ELR (cell line): ENCODE results near the gene MXI1.
"Not testable (repeated sequence)": the region's sequence is repeated elsewhere in the genome, so short reads cannot be mapped to it uniquely, and the experiment has no call there.

Source experiments
- DNase-seq: peaks from one replicate; pipeline ENCODE4 v3.0.0-alpha.2; 2015; ENCODE audit warnings: low read depth

The MXI1 gene

DNA sequence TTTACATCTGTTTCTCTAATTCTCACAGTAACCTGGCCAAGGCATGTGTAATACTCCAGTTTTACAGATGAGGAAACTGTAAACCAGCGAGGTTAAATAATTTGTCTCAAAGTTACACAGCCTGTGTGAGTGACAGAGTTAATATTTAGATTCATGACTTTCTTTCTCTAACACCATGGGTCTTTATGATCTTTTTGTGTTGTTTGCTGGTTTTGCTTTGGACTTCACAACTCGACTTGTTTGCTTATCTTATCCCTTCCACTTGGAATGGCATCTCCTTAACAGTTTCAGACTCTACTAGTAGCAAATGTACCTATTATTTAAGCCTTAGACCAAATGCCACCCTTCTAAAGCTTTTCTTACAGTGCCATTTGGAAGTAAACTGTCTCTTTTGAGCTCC is 34.4 kb downstream of the MXI1 start:
- DNase-seq: no peak

DNA sequence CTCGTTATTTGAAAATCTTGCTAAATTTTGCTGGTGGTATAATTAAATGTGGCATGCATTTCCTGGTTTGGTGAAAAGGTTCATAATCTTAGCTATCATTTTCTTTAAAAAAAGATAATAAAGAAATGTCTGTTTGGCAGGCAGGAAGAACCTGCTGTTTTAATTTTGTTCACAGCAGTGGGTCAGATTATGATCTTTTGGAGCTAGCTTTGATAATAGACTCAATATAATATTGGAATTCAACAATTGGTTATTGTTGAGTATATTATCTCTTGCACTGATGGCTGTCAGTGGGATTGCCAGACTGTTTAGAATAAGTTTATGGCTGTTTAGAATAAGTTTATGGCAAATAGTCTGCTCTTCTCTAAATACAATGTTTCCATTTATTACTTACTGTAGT is 35.1 kb downstream of the MXI1 start:
- DNase-seq: no peak

DNA sequence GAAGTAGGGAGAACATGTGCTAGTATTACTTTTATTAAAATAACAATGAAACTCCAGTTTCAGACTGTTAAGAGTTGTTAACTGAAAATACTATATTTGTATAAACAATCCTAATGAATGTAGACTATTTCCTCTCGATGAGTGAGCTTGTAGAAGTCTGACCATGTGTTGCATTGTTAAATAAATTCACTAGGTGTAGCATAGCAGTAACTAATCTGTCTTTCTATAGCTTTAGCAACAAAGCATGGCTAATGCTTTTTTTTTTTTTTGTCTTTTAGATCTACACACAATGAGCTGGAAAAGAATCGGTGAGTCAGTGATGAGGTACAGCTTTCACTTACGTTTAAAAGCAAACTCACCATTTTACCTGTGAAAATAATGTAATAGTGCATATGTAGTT is 37.1 kb downstream of the MXI1 start:
- DNase-seq: no peak

DNA sequence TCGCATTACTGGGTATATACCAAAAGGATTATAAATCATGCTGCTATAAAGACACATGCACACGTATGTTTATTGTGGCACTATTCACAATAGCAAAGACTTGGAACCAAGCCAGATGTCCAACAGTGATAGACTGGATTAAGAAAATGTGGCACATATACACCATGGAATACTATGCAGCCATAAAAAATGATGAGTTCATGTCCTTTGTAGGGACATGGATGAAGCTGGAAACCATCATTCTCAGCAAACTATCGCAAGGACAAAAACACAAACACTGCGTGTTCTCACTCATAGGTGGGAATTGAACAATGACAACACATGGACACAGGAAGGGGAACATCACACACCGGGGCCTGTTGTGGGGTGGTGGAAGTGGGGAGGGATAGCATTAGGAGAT is 40.4 kb downstream of the MXI1 start:
- not testable (repeated sequence) for DNase-seq

DNA sequence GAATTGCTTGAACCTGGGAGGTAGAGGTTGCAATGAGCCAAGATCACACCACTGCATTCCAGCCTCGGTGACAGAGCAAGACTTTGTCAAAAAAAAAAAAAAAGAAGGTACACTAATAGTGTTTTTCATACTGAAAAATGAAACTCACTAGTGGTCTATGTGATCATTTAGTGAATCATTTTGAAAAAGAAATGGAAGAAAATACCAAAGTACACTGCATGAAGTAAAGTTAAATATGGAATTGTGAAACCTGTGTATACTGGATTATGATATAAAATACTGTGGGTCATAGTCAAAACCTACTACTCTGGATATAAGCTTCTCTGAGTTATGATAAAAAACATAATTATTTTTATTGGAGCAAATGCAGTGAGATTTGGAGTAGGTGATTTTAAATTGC is 42.1 kb downstream of the MXI1 start:
- not testable (repeated sequence) for DNase-seq

DNA sequence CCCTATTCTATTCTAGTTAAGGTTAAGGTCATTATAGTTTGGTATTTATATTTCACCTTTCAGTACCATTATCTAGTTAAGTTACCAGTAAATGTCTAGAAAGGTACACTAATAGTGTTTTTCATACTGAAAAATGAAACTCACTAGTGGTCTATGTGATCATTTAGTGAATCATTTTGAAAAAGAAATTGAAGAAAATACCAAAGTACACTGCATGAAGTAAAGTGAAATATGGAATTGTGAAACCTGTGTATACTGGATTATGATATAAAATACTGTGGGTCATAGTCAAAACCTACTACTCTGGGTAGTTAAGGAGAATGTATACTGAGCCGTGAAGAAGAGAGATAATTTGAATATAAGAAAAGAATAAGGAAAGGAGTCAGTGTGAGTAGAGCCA is 44.0 kb downstream of the MXI1 start:
- not testable (repeated sequence) for DNase-seq

DNA sequence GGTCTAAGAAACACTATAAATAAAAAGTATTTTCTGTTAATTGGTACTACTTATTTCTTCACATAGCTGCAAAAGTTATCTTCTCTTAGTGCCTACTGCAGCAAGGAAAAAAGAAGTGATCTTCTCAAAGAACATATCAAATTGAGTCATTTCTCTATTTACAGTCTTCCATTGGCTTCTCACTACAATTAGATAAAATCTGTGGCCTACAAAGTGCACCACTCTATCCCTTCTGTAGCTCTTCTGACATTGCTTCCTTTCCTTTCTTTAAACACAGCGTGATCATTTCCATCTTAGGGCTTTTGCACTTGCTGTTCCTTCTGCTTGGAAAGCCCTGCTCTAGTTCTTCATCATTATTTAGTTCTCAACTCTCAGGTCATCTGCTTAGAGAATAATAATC is 44.7 kb downstream of the MXI1 start:
- DNase-seq: no peak

DNA sequence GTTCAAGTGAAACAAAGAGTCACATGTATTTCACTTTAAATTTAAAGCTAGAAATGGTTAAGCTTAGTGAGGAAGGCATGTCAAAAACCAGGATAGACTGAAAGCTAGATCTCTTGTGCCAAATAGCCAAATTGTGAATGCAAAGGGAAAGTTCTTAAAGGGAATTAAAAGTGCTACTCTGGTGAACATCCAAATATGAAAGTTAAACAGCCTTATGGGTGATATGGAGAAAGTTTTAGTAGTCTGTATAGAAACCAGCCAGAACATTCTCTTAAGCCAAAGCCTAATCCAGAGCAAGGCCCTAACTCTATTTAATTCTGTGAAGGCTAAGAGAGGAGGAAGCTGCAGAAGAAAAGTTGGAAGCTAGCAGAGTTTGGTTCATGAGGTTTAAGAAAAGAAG is 47.1 kb downstream of the MXI1 start:
- DNase-seq: no peak

DNA sequence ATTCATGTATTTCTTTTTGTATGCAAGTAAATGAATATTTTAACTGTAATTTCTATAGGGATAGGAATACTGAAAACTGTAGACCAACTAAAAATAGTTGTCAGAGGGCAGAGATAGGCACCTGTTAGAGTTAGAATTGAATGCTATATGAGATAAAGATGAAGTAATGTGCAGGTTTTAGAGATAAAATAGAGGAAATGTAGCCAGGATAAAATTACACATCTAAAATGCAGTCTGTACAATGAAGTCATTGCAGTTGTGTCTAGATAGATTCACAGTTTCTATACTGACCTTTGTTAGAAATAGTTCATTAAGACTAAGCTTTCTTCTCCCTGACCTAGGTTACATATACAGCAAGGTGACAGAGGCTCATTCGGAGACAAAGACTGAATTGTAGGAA is 51.1 kb downstream of the MXI1 start:
- no peak for DNase-seq

DNA sequence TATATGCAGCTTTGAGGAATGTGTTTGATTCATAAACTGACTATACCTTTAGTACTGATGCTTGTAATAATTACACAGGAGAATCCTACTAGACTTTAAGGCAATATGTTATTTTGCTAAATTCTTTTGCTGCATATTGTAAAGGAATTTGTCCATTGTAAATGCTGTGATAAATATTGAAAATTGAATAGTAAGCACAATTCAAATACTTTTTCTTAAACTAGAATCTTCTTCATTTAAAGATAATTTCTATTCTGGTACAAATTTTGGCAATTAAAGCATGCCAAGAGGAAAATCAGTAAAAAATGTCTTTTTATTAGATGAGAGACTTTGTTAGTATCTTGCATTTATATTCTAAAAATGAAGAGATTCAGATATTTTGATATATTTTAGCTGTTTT is 51.9 kb downstream of the MXI1 start:
- no peak for DNase-seq

DNA sequence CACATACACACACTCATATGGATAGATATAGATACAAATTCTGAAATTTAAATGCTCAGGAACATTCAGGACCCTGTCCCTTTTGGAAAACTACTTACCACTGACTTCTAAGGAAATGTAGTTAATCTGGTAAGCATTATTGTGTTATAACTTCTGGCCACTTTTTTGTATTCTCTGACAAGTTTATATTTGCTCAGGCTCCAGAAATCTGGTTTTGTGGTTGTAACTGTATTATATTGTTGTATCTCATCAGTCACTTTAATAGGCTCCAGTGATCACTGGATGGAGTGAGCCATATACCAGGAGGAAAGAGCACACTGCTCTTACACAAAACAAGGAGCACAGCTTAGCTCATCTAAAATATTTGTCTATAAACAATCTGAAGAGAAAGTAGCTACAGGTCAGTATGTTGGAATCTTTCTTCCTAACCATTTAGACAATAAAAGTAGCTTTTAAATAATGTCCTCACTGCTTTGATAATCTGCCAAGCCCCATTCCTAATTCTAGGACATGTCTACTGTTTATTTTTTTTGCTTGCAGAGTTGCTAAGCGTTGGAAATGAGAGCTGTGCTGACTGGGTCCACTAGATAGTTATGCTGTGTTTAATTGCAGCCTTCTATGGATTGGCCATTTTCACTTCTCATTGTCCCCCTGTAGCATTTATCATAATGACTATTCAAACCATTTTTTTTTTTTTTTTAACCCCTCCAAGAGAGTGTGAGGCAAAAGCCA is 53.5 kb downstream of the MXI1 start:
- no peak for DNase-seq

DNA sequence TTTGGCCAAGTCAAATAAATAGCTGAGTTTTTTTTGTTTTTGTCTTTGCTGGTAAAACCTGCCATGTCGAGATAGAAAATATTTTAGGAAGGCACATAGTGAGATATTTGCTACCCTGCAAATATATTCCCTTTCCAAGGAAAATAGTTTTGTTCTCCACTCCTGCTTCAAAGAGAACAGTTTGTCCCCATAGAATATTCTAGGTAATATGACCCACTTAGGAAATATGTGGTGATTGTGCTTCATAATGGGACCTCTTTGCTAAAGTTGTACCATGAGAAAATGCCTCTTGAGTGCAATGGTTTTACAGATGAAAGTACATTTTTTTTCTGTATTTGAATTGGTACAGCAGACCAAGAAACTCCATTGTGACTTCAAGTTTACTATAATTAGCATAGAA is 55.8 kb downstream of the MXI1 start:
- DNase-seq: no peak

DNA sequence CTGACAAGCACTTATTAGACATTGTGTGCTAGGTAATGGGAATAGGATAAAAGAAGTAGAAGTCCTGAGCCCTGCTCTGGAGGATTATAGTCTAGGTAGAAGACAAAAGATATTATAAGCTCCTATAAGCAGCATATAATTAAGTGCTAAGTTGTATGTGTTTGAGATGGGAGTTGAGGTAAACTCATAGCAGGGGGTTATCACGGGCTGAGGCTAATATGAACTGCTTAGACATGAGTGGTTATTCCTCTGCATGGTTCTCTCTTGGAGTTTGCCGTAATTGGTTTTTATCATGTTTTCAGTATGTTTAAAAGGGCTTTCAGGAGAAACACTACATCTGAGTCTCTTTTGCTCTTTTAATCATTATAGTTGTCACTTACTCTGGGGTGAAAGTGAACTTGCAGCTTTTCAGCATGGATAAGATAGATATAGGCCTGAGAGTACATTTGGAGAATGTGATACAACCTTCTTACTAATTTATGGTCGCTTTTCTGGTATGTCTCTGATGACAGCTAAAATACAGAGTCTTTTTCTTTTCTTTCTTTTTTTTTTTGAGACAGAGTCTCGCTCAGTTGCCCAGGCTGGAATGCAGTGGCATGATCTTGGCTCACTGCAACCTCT is 58.3 kb downstream of the MXI1 start:
- DNase-seq: no peak

DNA sequence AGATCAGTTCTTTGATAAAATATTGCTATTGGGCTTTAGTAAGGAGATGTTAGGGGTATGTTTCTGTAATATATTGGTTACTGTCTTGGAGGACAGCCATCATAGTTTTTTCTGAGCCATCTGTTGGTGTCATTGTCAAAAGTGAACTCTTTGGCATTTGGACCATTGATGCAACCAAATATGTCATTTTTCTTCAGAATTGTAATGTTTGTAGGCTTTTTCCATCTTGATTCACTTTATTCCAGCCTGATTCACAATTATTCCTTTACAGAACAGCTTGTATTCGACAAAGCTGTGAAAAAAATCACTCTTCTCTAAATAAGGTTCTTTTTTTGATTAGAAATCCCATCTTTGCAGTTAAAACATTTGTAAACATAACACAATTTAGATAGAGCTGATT is 59.9 kb downstream of the MXI1 start:
- DNase-seq: no peak

DNA sequence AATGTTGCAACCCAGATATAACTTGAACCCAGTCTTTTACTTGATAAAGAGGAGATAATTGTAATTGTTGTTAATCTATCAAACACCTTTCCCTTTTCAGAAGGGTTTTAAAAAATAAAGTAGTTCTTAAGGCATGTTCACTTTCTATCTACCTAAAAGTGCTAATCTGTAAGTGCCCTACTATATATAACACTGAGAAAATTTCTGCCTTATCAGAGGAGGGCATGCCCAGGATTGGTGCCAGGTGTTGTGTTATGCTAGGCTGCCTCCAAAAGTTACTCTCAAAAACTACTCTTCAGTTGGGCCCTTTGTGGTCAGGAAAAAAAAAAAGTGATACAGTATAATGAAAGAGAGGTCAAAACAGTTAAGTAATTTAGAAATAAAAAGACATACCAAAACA is 61.0 kb downstream of the MXI1 start:
- no peak for DNase-seq

DNA sequence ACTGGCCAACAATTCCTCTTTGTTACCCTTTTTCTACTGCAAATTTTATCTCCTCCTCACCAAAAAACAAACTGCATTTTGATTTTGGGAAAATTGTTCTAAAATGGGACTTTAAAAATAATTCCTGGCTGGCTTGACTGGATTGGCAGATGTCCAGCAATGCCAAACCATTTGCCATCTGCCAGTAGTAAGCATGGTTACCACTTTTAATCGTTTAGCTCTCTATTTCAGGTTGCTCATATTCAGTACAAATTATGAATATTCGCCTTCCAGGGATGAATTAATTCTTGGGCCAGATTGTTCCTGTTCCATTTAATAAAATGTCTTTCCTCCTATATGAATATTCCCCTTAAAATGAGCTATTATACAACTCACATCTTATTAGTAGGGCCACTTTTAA is 61.6 kb downstream of the MXI1 start:
- DNase-seq: no peak

DNA sequence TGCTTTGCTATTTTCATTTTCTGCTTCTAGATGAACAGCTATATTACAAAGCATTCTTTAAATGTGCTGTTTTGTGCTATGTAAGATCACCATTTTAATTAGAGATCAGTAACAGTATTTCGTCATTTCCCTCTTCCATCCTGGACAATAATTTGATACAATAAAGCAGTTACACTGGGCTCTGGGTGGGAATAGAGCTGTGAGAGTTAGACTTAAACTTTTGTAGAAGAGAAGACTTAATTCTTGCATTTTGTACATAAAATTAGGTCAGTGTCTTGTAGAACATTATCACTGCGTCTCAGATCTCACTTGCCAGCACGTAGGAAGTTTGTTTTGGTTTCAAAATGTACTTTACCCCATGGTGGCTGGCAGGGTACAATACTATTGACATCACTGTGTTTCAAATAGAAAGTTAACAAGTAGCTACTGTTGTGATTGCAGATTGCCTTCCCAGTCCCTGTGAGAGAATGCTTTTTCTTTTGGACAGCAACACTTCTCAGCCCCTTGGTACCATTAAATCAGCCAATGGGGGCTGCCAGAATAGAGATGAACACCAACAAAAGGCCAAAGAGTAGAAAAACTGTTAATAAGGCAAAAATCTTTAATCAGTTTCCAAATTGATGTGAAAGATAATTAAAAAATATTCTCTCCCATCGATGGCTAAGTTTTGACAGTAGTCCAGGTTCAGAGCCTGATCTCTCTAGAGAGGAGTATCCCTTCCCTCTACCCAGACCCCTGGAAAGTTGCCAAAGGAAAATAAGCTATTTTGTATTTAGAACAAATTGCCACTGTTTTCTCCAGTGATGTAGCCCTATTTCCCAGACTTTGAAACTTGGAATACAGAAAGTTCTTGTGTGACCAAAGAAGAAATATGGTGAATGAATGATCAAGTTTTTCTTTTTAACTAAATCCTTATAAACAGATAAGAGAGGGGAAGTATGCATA is 62.2 kb downstream of the MXI1 start:
- no peak for DNase-seq

DNA sequence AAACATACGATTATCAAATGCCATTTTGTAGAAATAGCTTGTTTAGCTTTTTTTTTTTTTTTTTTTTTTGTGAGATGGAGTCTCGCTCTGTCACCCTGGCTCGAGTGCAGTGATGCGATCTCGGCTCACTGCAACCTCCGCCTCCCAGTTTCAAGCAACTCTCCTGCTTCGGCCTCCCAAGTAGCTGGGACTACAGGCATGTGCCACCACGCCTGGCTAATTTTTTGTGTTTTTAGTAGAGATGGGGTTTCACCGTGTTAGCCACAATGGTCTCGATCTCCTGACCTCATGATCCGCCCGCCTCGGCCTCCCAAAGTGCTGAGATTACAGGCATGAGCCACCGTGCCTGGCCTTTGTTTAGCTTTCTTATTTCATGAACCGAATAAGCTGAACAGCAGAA is 65.6 kb downstream of the MXI1 start:
- DNase-seq: not testable (repeated sequence)

DNA sequence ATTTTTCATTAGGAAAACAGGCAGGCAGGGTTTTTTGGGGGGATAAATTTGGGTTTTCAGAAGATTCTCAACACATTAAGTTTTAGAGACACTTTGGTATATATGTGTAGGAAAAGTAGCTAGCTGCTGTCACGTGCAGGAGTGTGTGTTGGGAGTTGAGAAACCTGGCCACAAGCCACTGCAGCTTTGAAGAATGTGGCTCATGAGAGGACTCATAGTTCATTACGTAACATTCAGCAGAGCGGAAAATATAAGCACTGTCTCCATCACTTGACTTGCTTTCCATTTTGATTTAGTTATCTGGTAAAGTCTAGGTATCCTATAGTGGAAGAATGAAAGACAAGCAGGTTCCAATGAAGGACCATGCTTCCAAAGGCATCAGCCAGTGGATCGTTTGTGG is 66.1 kb downstream of the MXI1 start:
- peak; percentile 73 for DNase-seq

DNA sequence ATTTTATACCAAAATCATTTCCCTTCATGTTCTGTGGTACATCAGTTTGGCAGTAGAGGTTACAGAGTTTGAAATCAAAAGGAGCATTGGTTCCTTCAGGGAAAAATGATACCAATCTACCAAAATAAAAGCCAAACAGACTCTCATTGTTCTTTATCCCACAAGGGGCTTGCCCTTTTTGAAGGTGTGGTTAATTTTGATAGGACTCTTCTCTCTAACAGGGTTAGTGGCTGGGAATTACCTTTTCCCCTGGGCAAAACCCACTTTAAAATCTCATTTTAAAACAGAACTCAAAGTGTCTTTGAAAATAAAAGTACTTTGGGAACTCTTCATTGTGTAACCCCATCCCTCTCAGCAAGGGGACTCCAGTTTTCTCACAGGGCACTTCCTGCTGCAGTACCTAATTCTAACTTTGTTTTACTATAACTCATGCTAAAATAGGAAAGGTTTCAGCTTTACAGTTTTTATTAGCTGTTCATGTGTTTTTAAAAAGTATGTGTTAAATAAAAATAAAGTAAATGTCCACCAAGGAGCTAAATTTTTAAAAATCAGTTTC is 66.7 kb downstream of the MXI1 start:
- DNase-seq: no peak

DNA sequence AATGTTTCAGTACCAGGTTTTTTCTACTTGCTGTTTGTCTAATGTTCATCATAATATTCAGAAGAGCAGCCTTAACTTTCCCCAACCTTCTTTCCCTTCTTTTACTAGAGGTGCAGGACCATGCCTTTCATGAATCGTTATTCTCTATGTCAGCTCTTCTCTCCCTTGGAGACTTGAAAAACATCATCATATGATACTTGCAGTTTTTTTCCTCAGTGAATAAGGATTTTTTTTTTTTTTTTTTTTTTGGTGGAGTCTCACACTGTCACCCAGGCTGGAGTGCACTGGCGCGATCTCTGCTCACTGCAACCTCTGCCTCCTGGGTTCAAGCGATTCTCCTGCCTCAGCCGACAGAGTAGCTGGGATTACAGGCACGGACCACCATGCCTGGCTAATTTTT is 67.2 kb downstream of the MXI1 start:
- no peak for DNase-seq

DNA sequence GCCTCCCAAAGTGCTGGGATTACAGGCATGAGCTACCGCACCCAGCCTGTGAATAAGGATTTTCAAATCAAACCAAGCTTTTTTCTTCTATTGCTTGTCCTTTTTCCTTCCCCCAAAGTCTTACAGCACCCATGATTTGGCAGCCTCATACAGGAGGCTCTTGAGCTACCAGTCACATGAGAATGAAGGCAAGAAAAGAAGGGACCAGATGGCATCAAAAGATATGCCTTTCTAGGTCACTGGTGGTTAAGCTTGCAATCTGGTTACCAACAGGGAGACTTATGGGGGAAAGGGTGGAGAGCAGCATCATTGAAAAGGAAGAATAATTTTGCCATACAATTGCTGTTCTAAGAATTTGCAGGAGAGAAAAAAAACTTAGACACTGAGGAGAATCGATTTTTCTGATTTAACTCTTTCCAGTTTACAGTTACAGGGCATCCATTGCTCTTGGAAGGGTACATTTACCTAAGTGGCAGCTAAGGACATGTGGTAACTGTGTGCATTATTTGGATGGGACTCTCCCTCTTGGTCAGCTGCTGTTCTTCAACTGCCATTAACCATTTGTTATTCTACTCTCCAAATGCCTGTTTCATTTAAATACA is 67.8 kb downstream of the MXI1 start:
- no peak for DNase-seq
